ENCODE data around the gene CCL15.

The CCL15 gene

GRCh38 chr17:36002631-36003030 lies 1.3 kb upstream of the CCL15 start:
- no peak overlapping the region for H3K27ac ChIP-seq (replicated peaks)
- TF ChIP-seq GABPA (IDR thresholded peaks at IDR 0.05; ENCODE audit: low read depth) (no peak), POLR2AphosphoS5 (IDR thresholded peaks at IDR 0.05; ENCODE audit: low read depth) (no peak), REST (IDR thresholded peaks at IDR 0.05; ENCODE audit: insufficient replicate concordance, low read depth) (no peak)
- H3K27me3 ChIP-seq (ENCODE audit: insufficient read depth, poor library complexity, severe bottlenecking), result no peaks in the 10 kb centered on the region
- DNase-seq (ENCODE audit: low read depth in 1 of 2, low spot score in 1 of 2), result no peak
- H3K4me3 ChIP-seq (replicated peaks; ENCODE audit: insufficient read depth, low read length), result no peak overlapping the region

GRCh38 chr17:36001862-36002603 lies 680 bp upstream of the CCL15 start:
- Histone ChIP-seq H3K27ac (replicated peaks) (no peak overlapping the region), H3K27me3 (ENCODE audit: insufficient read depth, poor library complexity, severe bottlenecking) (no peaks in the 10 kb centered on the region), H3K4me3 (replicated peaks; ENCODE audit: insufficient read depth, low read length) (no peak overlapping the region)
- DNase-seq (ENCODE audit: low read depth in 1 of 2, low spot score in 1 of 2), result no peak
- no peak for TF ChIP-seq POLR2AphosphoS5 (IDR thresholded peaks at IDR 0.05; ENCODE audit: low read depth)
- TF ChIP-seq REST (IDR thresholded peaks at IDR 0.05; ENCODE audit: insufficient replicate concordance, low read depth), result no peak
- TF ChIP-seq GABPA (IDR thresholded peaks at IDR 0.05; ENCODE audit: low read depth), result no peak
- TF ChIP-seq CTCF (IDR thresholded peaks at IDR 0.05; ENCODE audit: insufficient read depth, low read length), result no peak
- TF ChIP-seq SPI1 (IDR thresholded peaks at IDR 0.05; ENCODE audit: borderline replicate concordance, low read depth), result no peak

- no peaks in the 10 kb centered on the region for H3K27me3 ChIP-seq (ENCODE audit: insufficient read depth, poor library complexity, severe bottlenecking)
- no peak overlapping the region for H3K27ac ChIP-seq (replicated peaks)
- DNase-seq (ENCODE audit: low read depth in 1 of 2, low spot score in 1 of 2), result no peak
- TF ChIP-seq POLR2AphosphoS5 (IDR thresholded peaks at IDR 0.05; ENCODE audit: low read depth) (no peak), GABPA (IDR thresholded peaks at IDR 0.05; ENCODE audit: low read depth) (no peak), REST (IDR thresholded peaks at IDR 0.05; ENCODE audit: insufficient replicate concordance, low read depth) (no peak), CTCF (IDR thresholded peaks at IDR 0.05; ENCODE audit: insufficient read depth, low read length) (no peak), SPI1 (IDR thresholded peaks at IDR 0.05; ENCODE audit: borderline replicate concordance, low read depth) (no peak)
- no peak overlapping the region for H3K4me3 ChIP-seq (replicated peaks; ENCODE audit: insufficient read depth, low read length)
Measured at GRCh38 chr17:36000732-36001109, 632 bp downstream of the CCL15 start.
